Uterus (tissue), 4 donors: Measurements from ENCODE around the gene OR8B12. TPM values are rescaled to one million over a fixed set of nuclear protein-coding genes. Genes with fewer than 3 reads are reported as not detected.

ENCODE experiments used
- DNase-seq, 2 donors: peaks; one replicate each; pipeline ENCODE4 v3.0.0-alpha.2; 2019 to 2020
- H3K27ac ChIP-seq, 2 donors: fragments of 200-600 bp; sonication (generic); 1 replicate in 1 of 2; 2 replicates in 1 of 2; pipeline ENCODE4 v1.5.1; 2016 to 2018
- H3K27me3 ChIP-seq, 2 donors: fragments of 200-600 bp; sonication (generic); one replicate each; pipeline ENCODE4 v1.5.1; 2018 to 2019; ENCODE audit warnings: control low read depth in 1 of 2
- H3K36me3 ChIP-seq, 2 donors: fragments of 200-600 bp; sonication (generic); one replicate each; pipeline ENCODE4 v1.5.1; 2019; ENCODE audit warnings: control low read depth in 1 of 2
- H3K4me1 ChIP-seq, 2 donors: fragments of 200-600 bp; sonication (generic); one replicate each; pipeline ENCODE4 v1.5.1; 2018 to 2019; ENCODE audit warnings: control low read depth in 1 of 2
- H3K4me3 ChIP-seq, 2 donors: fragments of 200-600 bp; sonication (generic); 1 replicate in 1 of 2; 2 replicates in 1 of 2; pipeline ENCODE4 v1.5.1; 2018 to 2019; ENCODE audit warnings: mild to moderate bottlenecking in 1 of 2
- H3K9me3 ChIP-seq, 2 donors: fragments of 200-600 bp; sonication (generic); one replicate each; pipeline ENCODE4 v1.5.1; 2019; ENCODE audit warnings: control low read depth in 1 of 2
- CTCF ChIP-seq, 4 experiments: fragments of 200-600 bp in 2 of 4; fragments of 450-650 bp in 2 of 4; sonication (generic) in 2 of 4; IDR thresholded peaks; one replicate each; pipeline ENCODE4 v1.5.1; 2016 to 2019; ENCODE audit warnings: antibody characterized with exemption in 4 of 4, mild to moderate bottlenecking in 2 of 4, moderate library complexity in 1 of 4
- POLR2A ChIP-seq, 2 donors: fragments of 450-650 bp; IDR thresholded peaks; one replicate each; pipeline ENCODE4 v1.6.1; 2016; ENCODE audit warnings: antibody characterized with exemption in 2 of 2, mild to moderate bottlenecking in 1 of 2, moderate library complexity in 1 of 2
- intact Hi-C: fragments of 100-400 bp; cut with DNase I; formaldehyde crosslinking; loops from one replicate; pipeline ENCODE4 v1.15.1; 2023; ENCODE audit warnings: low total_unique reads
- total RNA-seq, 4 donors: library from RNA; depleted of rRNA in 3 of 4; stranded (reverse); fragments of >200 nt in 3 of 4; gene quantifications; one replicate each; pipeline versions ENCODE4 v1.1.0 to v1.2.4, GENCODE V29; 2014 to 2023
- donor health status: DM: yes; HTN: yes; CAD: no.

Gene OR8B12
- total RNA-seq, 4 donors from 2014 or later = not detected

- TF ChIP-seq CTCF (IDR thresholded peaks at IDR 0.05) (no peak), POLR2A (IDR thresholded peaks at IDR 0.05) (no peak)
- Histone ChIP-seq H3K4me3 (no peak overlapping the region), H3K27me3 (no peaks in the 10 kb centered on the region), H3K4me1 (no peaks in the 10 kb centered on the region), H3K36me3 (no peaks in the 10 kb centered on the region), H3K9me3 (no peaks in the 10 kb centered on the region), H3K27ac (no peak overlapping the region)
- intact Hi-C loops = no loop called here
- no peak for DNase-seq
Measured at GRCh38 chr11:124570160-124570559, 26.7 kb upstream of the OR8B12 start.

GRCh38 chr11:124569697-124570096, 26.2 kb upstream of the OR8B12 start, which contains the start of gene OR8A1:
Gene OR8A1, plus strand, starts transcription at chr11:124569997. Its CDS starts 123 bp downstream, at chr11:124570120.
- no peaks in the 10 kb centered on the region for H3K27me3 ChIP-seq
- no peaks in the 10 kb centered on the region for H3K36me3 ChIP-seq
- intact Hi-C loops = no loop called here
- no peak within 1 kb of the TSS for H3K4me3 ChIP-seq
- DNase-seq = no peak
- TF ChIP-seq POLR2A (IDR thresholded peaks at IDR 0.05) (no peak), CTCF (IDR thresholded peaks at IDR 0.05) (no peak)
- no peaks in the 10 kb centered on the region for H3K9me3 ChIP-seq
- no peaks in the 10 kb centered on the region for H3K4me1 ChIP-seq
- no peak within 1 kb of the TSS for H3K27ac ChIP-seq

GRCh38 chr11:124556828-124557227, 13.4 kb upstream of the OR8B12 start:
- Histone ChIP-seq H3K9me3 (no peaks in the 10 kb centered on the region), H3K4me3 (no peak overlapping the region), H3K27ac (no peak overlapping the region), H3K27me3 (no peaks in the 10 kb centered on the region), H3K36me3 (no peaks in the 10 kb centered on the region), H3K4me1 (no peaks in the 10 kb centered on the region)
- intact Hi-C loops = no loop called here
- TF ChIP-seq CTCF (IDR thresholded peaks at IDR 0.05) (no peak), POLR2A (IDR thresholded peaks at IDR 0.05) (no peak)
- DNase-seq = no peak

GRCh38 chr11:124551987-124552386, 8.5 kb upstream of the OR8B12 start:
- TF ChIP-seq CTCF (IDR thresholded peaks at IDR 0.05) = no peak
- no peak for TF ChIP-seq POLR2A (IDR thresholded peaks at IDR 0.05)
- intact Hi-C loops = no loop called here

GRCh38 chr11:124551189-124551588, 7.7 kb upstream of the OR8B12 start:
- Histone ChIP-seq H3K36me3 (no peaks in the 10 kb centered on the region), H3K27me3 (no peaks in the 10 kb centered on the region), H3K4me3 (no peak overlapping the region), H3K4me1 (no peaks in the 10 kb centered on the region), H3K9me3 (no peaks in the 10 kb centered on the region), H3K27ac (no peak overlapping the region)
- DNase-seq = no peak
- TF ChIP-seq CTCF (IDR thresholded peaks at IDR 0.05) = no peak
- TF ChIP-seq POLR2A (IDR thresholded peaks at IDR 0.05) = no peak
- intact Hi-C loops = no loop called here

More at GRCh38 chr11:124551987-124552386, 8.5 kb upstream of the OR8B12 start:
- no peak overlapping the region for H3K4me3 ChIP-seq
- no peaks in the 10 kb centered on the region for H3K4me1 ChIP-seq
- no peaks in the 10 kb centered on the region for H3K9me3 ChIP-seq
- no peak overlapping the region for H3K27ac ChIP-seq
- no peaks in the 10 kb centered on the region for H3K27me3 ChIP-seq
- DNase-seq = no peak
- no peaks in the 10 kb centered on the region for H3K36me3 ChIP-seq
